Smooth muscle cell (in vitro differentiated cells): Measurements from ENCODE around the gene ZNF552. TPM values are rescaled to one million over a fixed set of nuclear protein-coding genes. Genes with fewer than 3 reads are reported as not detected.
"Not testable (repeated sequence)": the region's sequence is repeated elsewhere in the genome, so short reads cannot be mapped to it uniquely, and the experiment has no call there.

Source experiments
- DNase-seq: peaks from one replicate; lab custom pipeline; 2025; ENCODE audit not compliant: unreplicated experiment; lab: John Stamatoyannopoulos, UW
- H2AFZ ChIP-seq: fragments of 200-600 bp; sonication (generic); 2 replicates; pipeline ENCODE4 v1.6.0; 2016; ENCODE audit warnings: antibody characterized with exemption, low read depth, mild to moderate bottlenecking
- H3F3A ChIP-seq: fragments of 200-600 bp; sonication (generic); 2 replicates; pipeline ENCODE4 v1.6.0; 2017; ENCODE audit warnings: antibody characterized with exemption, low read depth
- H3K27ac ChIP-seq: fragments of 200-600 bp; sonication (generic); 2 replicates; pipeline ENCODE4 v1.5.1; 2016; ENCODE audit warnings: low read depth, mild to moderate bottlenecking
- H3K27me3 ChIP-seq: fragments of 200-600 bp; sonication (generic); 2 replicates; pipeline ENCODE4 v1.6.1; 2016; ENCODE audit warnings: low read depth, mild to moderate bottlenecking
- H3K36me3 ChIP-seq: fragments of 200-600 bp; sonication (generic); 2 replicates; pipeline ENCODE4 v1.5.1; 2016; ENCODE audit warnings: low read depth
- H3K4me1 ChIP-seq: fragments of 200-600 bp; sonication (generic); 2 replicates; pipeline ENCODE4 v1.5.1; 2016; ENCODE audit warnings: low read depth
- H3K4me2 ChIP-seq: fragments of 200-600 bp; sonication (generic); 2 replicates; pipeline ENCODE4 v1.6.0; 2016; ENCODE audit warnings: mild to moderate bottlenecking
- H3K4me3 ChIP-seq: fragments of 200-600 bp; sonication (generic); 2 replicates; pipeline ENCODE4 v1.5.1; 2016; ENCODE audit warnings: mild to moderate bottlenecking
- H3K79me2 ChIP-seq: fragments of 200-600 bp; sonication (generic); 2 replicates; pipeline ENCODE4 v1.6.0; 2016; ENCODE audit warnings: low read depth, mild to moderate bottlenecking
- H3K9ac ChIP-seq: fragments of 200-600 bp; sonication (generic); 2 replicates; pipeline ENCODE4 v1.6.0; 2016; ENCODE audit warnings: low read depth
- H3K9me3 ChIP-seq: fragments of 200-600 bp; sonication (generic); replicated peaks from 2 replicates; pipeline ENCODE4 v1.5.1; 2016; ENCODE audit warnings: low read depth
- H4K20me1 ChIP-seq: fragments of 200-600 bp; sonication (generic); 2 replicates; pipeline ENCODE4 v1.6.0; 2016; ENCODE audit warnings: low read depth
- CTCF ChIP-seq: fragments of 200-600 bp; sonication (generic); IDR thresholded peaks from 2 replicates; pipeline ENCODE4 v1.5.1; 2017; ENCODE audit warnings: borderline replicate concordance, mild to moderate bottlenecking, antibody characterized with exemption; ENCODE audit not compliant: insufficient read depth, poor library complexity, severe bottlenecking
- WGBS: methylation state at CpG from one replicate; pipeline ENCODE4 v1.1.7; 2016; ENCODE audit warnings: low lambda C conversion rate; 5-methylcytosine and 5-hydroxymethylcytosine counted together
- polyA plus RNA-seq: library from polyadenylated mRNA; unstranded; fragments of >200 nt; fragmentation: Nextera tagmentation; extraction: Ambion mirVana; gene quantifications from 2 replicates; pipeline ENCODE4 v1.2.1, GENCODE V29; 2016
- total RNA-seq: library from RNA; depleted of rRNA; stranded (reverse); fragments of >200 nt; gene quantifications from 2 replicates; pipeline ENCODE4 v1.2.3, GENCODE V29; 2014

Gene ZNF552
- total and polyA plus RNA-seq, 2 experiments from 2014 or later: 1.9 to 6.7 TPM

DNA sequence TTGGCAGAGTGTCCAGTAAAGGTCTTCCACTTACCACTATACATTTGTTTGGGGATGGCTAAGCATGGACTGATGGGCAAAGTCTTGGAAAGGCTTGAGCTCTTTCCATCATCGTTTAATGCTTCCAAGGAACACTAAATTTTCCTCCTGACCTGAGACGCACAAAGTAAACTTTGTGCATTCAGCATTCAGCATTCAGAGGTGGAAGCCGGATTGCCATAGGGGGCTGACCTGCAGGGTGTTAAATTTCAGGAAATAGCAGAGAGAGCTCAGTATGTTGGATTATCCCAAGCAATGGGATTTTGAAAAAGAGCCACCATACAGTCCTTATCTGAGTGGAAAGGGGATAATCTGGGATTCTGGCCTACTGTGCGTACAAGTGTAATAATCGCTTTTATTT, 14.0 kb downstream of the ZNF552 start:
- Histone ChIP-seq H3K9me3 (no peaks in the 10 kb centered on the region), H3K27me3 (no peaks in the 10 kb centered on the region), H3K27ac (no peak overlapping the region), H3K9ac (no peak overlapping the region), H2AFZ (no peak overlapping the region), H3K79me2 (peaks cover 4% of the 10 kb centered on the region), H3K4me3 (no peak overlapping the region), H3K4me2 (no peak overlapping the region), H3F3A (peaks cover 5% of the 10 kb centered on the region), H3K4me1 (peaks cover 51% of the 10 kb centered on the region), H3K36me3 (no peaks in the 10 kb centered on the region), H4K20me1 (peaks cover 8% of the 10 kb centered on the region)
- no peak for TF ChIP-seq CTCF
- no peak for DNase-seq
- 67% methylated on average over 5 of the region's 5 CpGs for WGBS

DNA sequence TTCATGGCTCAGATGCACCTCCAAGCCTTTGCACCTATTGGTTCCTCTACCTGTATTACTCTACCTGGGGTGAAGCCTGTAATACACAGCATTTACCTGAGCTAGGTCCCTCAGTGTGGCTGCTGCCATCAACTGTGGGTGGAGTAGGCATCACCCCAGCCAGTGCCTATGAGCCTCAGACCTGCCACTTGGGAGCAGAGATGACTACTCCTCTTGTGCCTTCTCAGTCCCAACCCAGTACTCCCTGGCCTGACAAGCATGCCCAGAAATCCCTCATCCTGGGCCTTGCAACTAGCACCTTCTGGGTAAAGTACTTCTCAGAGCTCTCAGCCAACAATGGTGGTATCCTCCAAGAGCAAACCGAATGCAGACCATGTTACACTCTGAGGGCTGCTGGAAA, 18.1 kb downstream of the ZNF552 start:
- H3F3A ChIP-seq, H3K9ac ChIP-seq, H3K9me3 ChIP-seq, H3K4me2 ChIP-seq, DNase-seq, H3K4me3 ChIP-seq, H3K36me3 ChIP-seq, H3K27me3 ChIP-seq, H3K27ac ChIP-seq, H2AFZ ChIP-seq, H4K20me1 ChIP-seq: not testable (repeated sequence)
- Histone ChIP-seq H3K79me2 (peaks cover 35% of the 10 kb centered on the region), H3K4me1 (peaks cover 23% of the 10 kb centered on the region)
- WGBS: 96% methylated on average over 1 of the region's 1 CpG

- 96% methylated on average over 4 of the region's 4 CpGs for WGBS
Observed at GRCh38 chr19:57789288-57789687, 25.4 kb downstream of the ZNF552 start.

GRCh38 chr19:57788114-57788692, 26.5 kb downstream of the ZNF552 start:
- no peaks in the 10 kb centered on the region for H3F3A ChIP-seq
- H3K4me1 ChIP-seq: no peaks in the 10 kb centered on the region
- DNase-seq: no peak
- H3K9me3 ChIP-seq: no peaks in the 10 kb centered on the region
- H3K27ac ChIP-seq: no peak overlapping the region
- H3K36me3 ChIP-seq: peaks cover 4% of the 10 kb centered on the region
- no peak overlapping the region for H2AFZ ChIP-seq
- no peak overlapping the region for H3K9ac ChIP-seq
- no peaks in the 10 kb centered on the region for H3K27me3 ChIP-seq
- H3K4me2 ChIP-seq: no peak overlapping the region
- no peak for TF ChIP-seq CTCF
- H3K4me3 ChIP-seq: no peak overlapping the region
- peaks cover 8% of the 10 kb centered on the region for H4K20me1 ChIP-seq
- peaks cover 62% of the 10 kb centered on the region for H3K79me2 ChIP-seq

More at GRCh38 chr19:57789288-57789687, 25.4 kb downstream of the ZNF552 start:
- H3F3A ChIP-seq: no peaks in the 10 kb centered on the region
- H3K36me3 ChIP-seq: peaks cover 4% of the 10 kb centered on the region
- no peaks in the 10 kb centered on the region for H3K9me3 ChIP-seq
- no peak overlapping the region for H3K27ac ChIP-seq
- no peak overlapping the region for H3K4me3 ChIP-seq
- peaks cover 62% of the 10 kb centered on the region for H3K79me2 ChIP-seq
- H4K20me1 ChIP-seq: peaks cover 8% of the 10 kb centered on the region
- no peak for DNase-seq
- H3K4me1 ChIP-seq: no peaks in the 10 kb centered on the region
- H3K27me3 ChIP-seq: no peaks in the 10 kb centered on the region
- TF ChIP-seq CTCF: no peak
- H3K9ac ChIP-seq: no peak overlapping the region
- no peak overlapping the region for H3K4me2 ChIP-seq
- H2AFZ ChIP-seq: no peak overlapping the region
